CD4-positive, alpha-beta T cell treated with Interleukin-17A for 4 hours (primary cell): ENCODE measurements around the gene CYP4F12.

Source experiments
- DNase-seq: peaks from one replicate; pipeline ENCODE4 v3.0.0-alpha.2; 2020; ENCODE audit warnings: mixed read lengths

CYP4F12 gene, protein sequence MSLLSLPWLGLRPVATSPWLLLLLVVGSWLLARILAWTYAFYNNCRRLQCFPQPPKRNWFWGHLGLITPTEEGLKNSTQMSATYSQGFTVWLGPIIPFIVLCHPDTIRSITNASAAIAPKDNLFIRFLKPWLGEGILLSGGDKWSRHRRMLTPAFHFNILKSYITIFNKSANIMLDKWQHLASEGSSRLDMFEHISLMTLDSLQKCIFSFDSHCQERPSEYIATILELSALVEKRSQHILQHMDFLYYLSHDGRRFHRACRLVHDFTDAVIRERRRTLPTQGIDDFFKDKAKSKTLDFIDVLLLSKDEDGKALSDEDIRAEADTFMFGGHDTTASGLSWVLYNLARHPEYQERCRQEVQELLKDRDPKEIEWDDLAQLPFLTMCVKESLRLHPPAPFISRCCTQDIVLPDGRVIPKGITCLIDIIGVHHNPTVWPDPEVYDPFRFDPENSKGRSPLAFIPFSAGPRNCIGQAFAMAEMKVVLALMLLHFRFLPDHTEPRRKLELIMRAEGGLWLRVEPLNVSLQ

GRCh38 chr19:15672580-15673175 is at the start of gene CYP4F12:
TSS of gene CYP4F12 (plus strand) at chr19:15673087. CDS start at chr19:15673530, 443 bp downstream.
- DNase-seq, result peak; percentile 41

DNA sequence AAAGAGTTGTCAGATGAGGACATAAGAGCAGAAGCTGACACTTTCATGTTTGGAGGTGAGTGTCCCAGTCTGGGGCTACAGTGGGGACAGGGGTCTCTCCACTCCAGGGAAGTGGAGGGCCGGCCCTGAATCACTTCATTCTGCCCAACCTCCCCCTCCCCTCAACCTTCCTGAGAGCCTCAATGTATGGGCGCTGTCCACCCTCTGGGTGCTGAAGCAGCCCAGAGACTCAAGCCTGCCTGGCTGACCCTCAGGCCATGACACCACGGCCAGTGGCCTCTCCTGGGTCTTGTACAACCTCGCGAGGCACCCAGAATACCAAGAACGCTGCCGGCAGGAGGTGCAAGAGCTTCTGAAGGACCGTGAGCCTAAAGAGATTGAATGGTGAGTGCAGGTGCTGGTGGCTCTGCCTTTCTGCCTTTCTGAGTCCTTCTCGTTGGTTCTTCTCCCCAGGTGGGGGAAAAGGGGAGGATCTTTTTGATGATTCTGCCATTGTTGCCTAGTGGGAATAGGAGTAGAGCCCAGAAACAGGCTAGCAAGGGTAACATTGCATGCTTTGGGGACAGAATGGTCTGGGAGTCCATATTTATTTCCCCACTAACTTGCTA is 49.1 kb upstream of the CYP4F12 start:
- DNase-seq, result no peak

- DNase-seq, result no peak
Measured at GRCh38 chr19:15628236-15629002, 44.5 kb upstream of the CYP4F12 start.

DNA sequence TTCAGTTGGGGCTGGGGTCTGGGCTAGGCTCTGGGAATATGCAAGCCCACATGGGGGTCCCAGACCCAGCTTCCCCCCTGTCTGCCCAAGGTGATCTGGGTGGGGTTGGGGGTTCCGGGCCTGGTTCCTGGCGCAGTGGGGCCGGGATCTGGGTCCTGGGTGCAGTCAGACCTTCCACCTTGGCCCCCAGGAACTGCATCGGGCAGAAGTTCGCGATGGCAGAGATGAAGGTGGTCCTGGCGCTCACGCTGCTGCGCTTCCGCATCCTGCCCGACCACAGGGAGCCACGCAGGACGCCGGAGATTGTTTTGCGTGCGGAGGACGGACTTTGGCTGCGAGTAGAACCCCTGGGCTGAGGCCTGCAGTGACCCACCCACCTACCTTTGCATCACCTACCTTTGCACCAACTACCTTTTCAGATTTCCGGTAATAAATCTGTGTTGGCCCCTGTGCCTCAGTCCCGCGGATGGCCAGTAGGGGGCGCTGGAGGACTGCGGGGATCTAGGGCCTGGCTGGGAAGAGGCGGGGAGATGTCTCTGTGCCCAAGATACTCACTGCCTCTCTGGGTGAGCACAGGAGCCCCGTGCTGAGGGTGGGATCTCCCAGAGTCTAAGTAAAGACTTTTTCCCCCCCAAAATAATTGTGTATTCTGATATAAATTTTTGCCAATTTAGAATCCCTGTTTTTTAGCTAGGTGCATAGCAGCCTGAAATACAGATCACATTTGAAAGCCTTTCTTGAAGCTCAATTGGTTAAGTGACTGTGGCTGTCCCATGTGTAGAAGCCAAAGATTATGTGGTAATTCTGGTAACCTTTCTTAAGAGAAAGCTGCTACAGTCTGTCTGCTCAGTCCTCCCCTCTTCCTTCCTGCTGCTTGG is 43.6 kb upstream of the CYP4F12 start:
- peak; percentile 92 for DNase-seq

GRCh38 chr19:15631817-15632216 is 41.1 kb upstream of the CYP4F12 start:
- DNase-seq, result peak; percentile 35

GRCh38 chr19:15633082-15633835 is 39.6 kb upstream of the CYP4F12 start:
- DNase-seq, result no peak

- DNase-seq, result no peak
Measured at GRCh38 chr19:15634105-15634504, 38.8 kb upstream of the CYP4F12 start.

- DNase-seq, result no peak
Measured at GRCh38 chr19:15635016-15635805, 37.7 kb upstream of the CYP4F12 start.

- no peak for DNase-seq
Measured at GRCh38 chr19:15636026-15636425, 36.9 kb upstream of the CYP4F12 start.

DNA sequence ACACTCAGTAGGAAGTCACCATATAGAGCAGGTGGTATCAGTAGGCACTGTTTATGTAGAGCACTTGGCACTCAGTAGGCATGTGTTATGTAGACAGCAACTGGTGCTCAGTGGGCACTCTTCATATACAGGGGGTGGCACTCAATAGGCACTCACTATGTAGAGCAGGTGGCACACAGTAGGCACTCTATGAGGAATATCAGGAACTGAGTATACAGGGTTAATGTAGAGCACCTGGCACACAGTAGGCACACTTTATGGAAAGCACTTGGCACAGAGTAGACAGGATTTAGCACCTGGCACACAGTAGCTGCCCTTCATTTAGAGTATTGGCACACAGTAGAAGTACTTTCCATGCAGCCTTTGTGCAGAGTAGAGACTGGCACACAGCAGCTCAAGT is 33.3 kb upstream of the CYP4F12 start:
- no peak for DNase-seq

- no peak for DNase-seq
Measured at GRCh38 chr19:15640294-15640903, 32.5 kb upstream of the CYP4F12 start, which contains the start of gene CYP4F3. TSS of gene CYP4F3 (plus strand) at chr19:15640897. CDS start at chr19:15641416, 519 bp downstream.

DNA sequence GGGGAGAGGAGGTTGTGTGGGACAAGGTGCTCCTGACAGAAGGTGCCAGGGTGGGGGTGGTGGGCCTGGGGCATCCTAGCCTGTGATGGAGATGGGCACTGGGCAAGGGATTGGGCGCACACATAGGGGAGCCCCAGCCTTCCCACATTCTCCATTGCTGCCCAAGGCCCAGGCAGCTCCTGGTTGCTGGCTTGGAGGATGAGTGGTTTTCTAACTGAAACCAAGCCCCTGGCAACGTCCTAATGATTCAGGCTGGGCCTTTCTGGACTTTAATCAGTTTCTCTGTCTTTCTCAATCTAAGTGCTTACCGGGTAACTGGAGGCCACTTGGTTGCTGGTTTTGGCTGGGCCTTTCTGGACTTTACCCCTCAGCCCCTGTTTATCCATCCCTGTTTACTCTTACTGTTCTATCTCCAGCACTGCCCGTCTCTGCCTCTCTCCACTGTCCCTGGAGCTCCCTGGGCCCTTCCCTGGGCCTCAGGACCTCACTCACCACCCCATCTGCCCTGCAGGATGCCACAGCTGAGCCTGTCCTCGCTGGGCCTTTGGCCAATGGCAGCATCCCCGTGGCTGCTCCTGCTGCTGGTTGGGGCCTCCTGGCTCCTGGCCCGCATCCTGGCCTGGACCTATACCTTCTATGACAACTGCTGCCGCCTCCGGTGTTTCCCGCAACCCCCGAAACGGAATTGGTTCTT is 31.8 kb upstream of the CYP4F12 start:
- no peak for DNase-seq

GRCh38 chr19:15641901-15642491 is 30.9 kb upstream of the CYP4F12 start:
- DNase-seq, result no peak

GRCh38 chr19:15642807-15643206 is 30.1 kb upstream of the CYP4F12 start:
- no peak for DNase-seq

DNA sequence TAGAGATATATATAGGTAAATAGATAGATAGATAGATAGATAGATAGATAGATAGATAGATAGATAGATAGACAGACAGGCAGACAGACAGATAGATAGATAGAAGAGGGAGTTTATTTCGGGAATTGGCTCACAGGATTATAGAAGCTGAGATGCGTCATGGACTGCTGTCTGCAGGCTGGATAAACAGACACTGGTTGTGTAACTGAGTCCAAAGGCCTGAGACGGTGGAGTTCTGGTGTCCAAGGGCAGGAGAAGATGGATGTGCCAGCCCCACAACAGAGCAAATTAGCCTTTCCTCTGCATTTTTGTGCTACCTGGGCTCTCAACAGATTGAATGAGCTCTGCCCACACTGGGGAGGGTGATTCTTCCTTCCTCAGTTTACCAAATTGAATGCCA is 29.5 kb upstream of the CYP4F12 start:
- no peak for DNase-seq

GRCh38 chr19:15644066-15644741 is 28.7 kb upstream of the CYP4F12 start:
- DNase-seq, result no peak

- DNase-seq, result no peak
Measured at GRCh38 chr19:15644816-15645215, 28.1 kb upstream of the CYP4F12 start.

DNA sequence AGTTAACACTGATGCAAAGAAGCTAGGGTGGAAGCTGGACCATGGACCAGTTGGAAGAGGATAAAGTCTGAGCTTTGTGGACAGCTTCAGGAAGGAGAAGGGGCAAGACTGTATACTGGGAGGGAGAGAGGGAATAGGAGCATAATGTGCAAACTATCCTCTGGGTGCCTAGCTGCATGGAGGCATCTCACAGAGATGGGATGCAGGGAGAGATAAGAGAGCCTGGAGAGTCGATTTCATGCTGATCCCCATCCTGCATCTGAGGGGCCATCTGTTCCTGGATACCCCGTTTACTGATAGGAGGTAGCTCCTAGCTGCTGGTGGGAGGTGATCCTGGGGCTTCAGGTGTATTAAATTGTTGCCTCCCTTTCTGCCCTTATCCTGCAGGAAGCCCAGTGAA is 23.4 kb upstream of the CYP4F12 start:
- DNase-seq, result no peak
